SJSA1 (cell line): ENCODE measurements around the gene FCN1. TPM values are rescaled to one million over a fixed set of nuclear protein-coding genes. Genes with fewer than 3 reads are reported as not detected.

Experiments used
- DNase-seq, 2 experiments: peaks; one replicate each; pipeline ENCODE4 v3.0.0-alpha.2; 2015 to 2020; ENCODE audit warnings: low spot score in 2 of 2, low read depth in 1 of 2
- H3K27ac ChIP-seq: fragments of 250-450 bp; sonication (Bioruptor Pico); 2 replicates; pipeline ENCODE4 v1.5.1; 2020; ENCODE audit warnings: mild to moderate bottlenecking, moderate library complexity
- H3K27me3 ChIP-seq: fragments of 250-450 bp; sonication (Bioruptor Pico); replicated peaks from 2 replicates; pipeline ENCODE4 v1.5.1; 2020; ENCODE audit warnings: mild to moderate bottlenecking, moderate library complexity
- H3K36me3 ChIP-seq: fragments of 250-450 bp; sonication (Bioruptor Pico); 2 replicates; pipeline ENCODE4 v1.5.1; 2020; ENCODE audit warnings: mild to moderate bottlenecking
- H3K4me1 ChIP-seq: fragments of 250-450 bp; sonication (Bioruptor Pico); replicated peaks from 2 replicates; pipeline ENCODE4 v1.6.1; 2021; ENCODE audit warnings: mild to moderate bottlenecking
- H3K4me3 ChIP-seq: fragments of 250-450 bp; sonication (Bioruptor Pico); 2 replicates; pipeline ENCODE4 v1.5.1; 2020; ENCODE audit warnings: mild to moderate bottlenecking
- H3K9me3 ChIP-seq: fragments of 250-450 bp; sonication (Bioruptor Pico); replicated peaks from 2 replicates; pipeline ENCODE4 v1.5.1; 2020; ENCODE audit warnings: mild to moderate bottlenecking
- total RNA-seq: library from RNA; depleted of rRNA; stranded (reverse); fragments of >200 nt; shearing (Covaris generic); gene quantifications from 2 replicates; pipeline ENCODE4 v1.2.3, GENCODE V29; 2014

Gene FCN1
- total RNA-seq, 1 experiment from 2014 or later = not detected

DNA sequence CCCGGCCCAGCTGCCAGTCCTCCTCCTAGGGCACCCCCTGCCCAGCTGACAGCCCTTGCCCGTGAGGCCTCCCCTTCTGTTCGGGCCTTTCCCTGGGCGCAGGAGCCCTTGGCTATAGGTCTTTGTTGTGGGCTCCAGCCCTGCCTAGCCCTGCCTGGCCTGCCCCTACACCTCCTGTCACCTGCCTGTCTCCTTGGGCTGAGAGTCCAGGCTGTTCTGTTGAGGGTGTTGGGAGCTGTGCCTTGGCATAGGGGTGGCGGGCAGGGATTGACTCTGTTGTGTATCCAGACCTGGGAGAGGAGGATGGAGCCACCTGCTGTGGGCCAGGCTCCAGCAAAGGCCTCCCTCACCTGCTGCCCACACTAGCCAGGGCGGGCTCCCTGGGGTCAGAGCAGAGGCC lies 25.5 kb downstream of the FCN1 start:
- H3K36me3 ChIP-seq = no peaks in the 10 kb centered on the region
- H3K27ac ChIP-seq = no peak overlapping the region
- peaks cover 22% of the 10 kb centered on the region for H3K4me1 ChIP-seq
- H3K27me3 ChIP-seq = no peaks in the 10 kb centered on the region
- H3K4me3 ChIP-seq = no peak overlapping the region
- H3K9me3 ChIP-seq = no peaks in the 10 kb centered on the region
- peak in 1 of 2 experiments; percentile 32 for DNase-seq

- no peaks in the 10 kb centered on the region for H3K27me3 ChIP-seq
- no peak for DNase-seq
- H3K4me1 ChIP-seq = peaks cover 18% of the 10 kb centered on the region
- H3K36me3 ChIP-seq = no peaks in the 10 kb centered on the region
- no peak overlapping the region for H3K4me3 ChIP-seq
- H3K27ac ChIP-seq = no peak overlapping the region
- H3K9me3 ChIP-seq = no peaks in the 10 kb centered on the region
Observed at GRCh38 chr9:134891713-134892112, 26.0 kb downstream of the FCN1 start.

DNA sequence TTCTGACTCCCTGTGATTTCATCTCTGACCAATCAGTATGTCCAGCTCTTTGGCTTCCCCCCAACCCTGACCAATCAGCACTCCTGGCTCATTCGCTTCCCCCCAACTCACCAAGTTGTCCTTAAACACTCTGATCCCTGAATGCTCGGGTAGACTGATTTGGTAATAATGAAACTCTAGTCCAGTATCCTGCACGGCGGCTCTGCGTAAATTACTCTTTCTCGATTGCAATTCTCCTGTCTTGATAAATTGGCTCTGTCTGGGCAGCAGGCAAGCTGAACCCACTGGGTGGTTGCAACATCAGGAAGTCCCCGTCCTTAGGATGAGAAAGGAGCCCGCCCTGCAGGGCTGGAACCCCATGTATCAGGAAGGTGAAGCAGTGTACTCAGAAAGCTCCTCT lies 26.7 kb downstream of the FCN1 start:
- H3K36me3 ChIP-seq = no peaks in the 10 kb centered on the region
- no peaks in the 10 kb centered on the region for H3K9me3 ChIP-seq
- DNase-seq = peak in 1 of 2 experiments; percentile 20
- no peak overlapping the region for H3K4me3 ChIP-seq
- no peak overlapping the region for H3K27ac ChIP-seq
- H3K4me1 ChIP-seq = peaks cover 12% of the 10 kb centered on the region
- no peaks in the 10 kb centered on the region for H3K27me3 ChIP-seq

- H3K27ac ChIP-seq = no peak overlapping the region
- no peaks in the 10 kb centered on the region for H3K27me3 ChIP-seq
- H3K4me3 ChIP-seq = no peak overlapping the region
- no peaks in the 10 kb centered on the region for H3K36me3 ChIP-seq
- DNase-seq = no peak
- peaks cover 4% of the 10 kb centered on the region for H3K4me1 ChIP-seq
- H3K9me3 ChIP-seq = no peaks in the 10 kb centered on the region
Observed at GRCh38 chr9:134890155-134890495, 27.6 kb downstream of the FCN1 start.

DNA sequence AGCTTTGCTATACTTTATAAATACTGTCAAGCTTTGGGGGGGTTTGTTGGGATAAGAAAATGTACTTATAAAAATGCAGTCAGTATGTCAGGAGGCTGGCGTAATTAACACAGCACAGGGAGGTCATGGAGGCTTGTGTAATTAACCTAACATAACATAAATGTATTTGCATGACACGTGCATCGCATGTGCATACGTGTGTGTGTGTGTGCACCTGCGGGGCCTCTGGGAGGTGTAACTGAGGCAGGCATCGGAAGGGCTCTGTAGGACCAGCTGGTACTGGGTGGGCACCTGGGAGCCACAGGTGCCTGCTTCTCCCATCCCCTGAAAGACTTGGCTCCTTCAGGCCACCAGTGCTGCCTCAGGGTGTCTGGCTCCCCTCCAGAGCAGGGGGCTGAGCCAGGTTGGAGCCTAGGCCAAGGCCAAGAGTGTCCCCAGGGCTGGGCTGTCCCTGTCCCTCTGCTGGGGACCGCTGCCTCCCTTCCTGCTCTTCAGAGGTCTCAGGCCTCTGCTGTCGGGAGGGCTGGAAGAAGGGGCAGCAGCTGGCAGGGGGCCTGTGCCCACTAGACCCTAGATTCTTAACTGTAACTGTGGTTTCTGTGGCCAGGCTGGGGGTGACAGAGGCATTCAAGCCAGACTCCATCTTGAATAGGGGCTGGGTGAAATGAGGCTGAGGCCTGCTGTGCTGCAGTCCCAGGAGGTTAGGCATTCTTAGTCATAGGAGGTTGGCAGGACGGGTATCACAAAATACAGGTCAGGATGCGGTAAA lies 28.1 kb downstream of the FCN1 start:
- no peak overlapping the region for H3K4me3 ChIP-seq
- H3K9me3 ChIP-seq = no peaks in the 10 kb centered on the region
- no peak for DNase-seq
- H3K27me3 ChIP-seq = no peaks in the 10 kb centered on the region
- H3K27ac ChIP-seq = no peak overlapping the region
- no peaks in the 10 kb centered on the region for H3K4me1 ChIP-seq
- H3K36me3 ChIP-seq = no peaks in the 10 kb centered on the region

GRCh38 chr9:134888603-134889190 lies 29.0 kb downstream of the FCN1 start:
- Histone ChIP-seq H3K4me3 (no peak overlapping the region), H3K36me3 (no peaks in the 10 kb centered on the region), H3K9me3 (no peaks in the 10 kb centered on the region), H3K4me1 (no peaks in the 10 kb centered on the region), H3K27ac (no peak overlapping the region), H3K27me3 (no peaks in the 10 kb centered on the region)
- DNase-seq = no peak

- Histone ChIP-seq H3K27ac (no peak overlapping the region), H3K4me3 (no peak overlapping the region), H3K27me3 (no peaks in the 10 kb centered on the region), H3K9me3 (no peaks in the 10 kb centered on the region), H3K4me1 (no peaks in the 10 kb centered on the region), H3K36me3 (no peaks in the 10 kb centered on the region)
- no peak for DNase-seq
Observed at GRCh38 chr9:134887686-134888602, 29.8 kb downstream of the FCN1 start.

- Histone ChIP-seq H3K27me3 (no peaks in the 10 kb centered on the region), H3K4me1 (no peaks in the 10 kb centered on the region), H3K27ac (no peak overlapping the region), H3K4me3 (no peak overlapping the region), H3K36me3 (no peaks in the 10 kb centered on the region), H3K9me3 (no peaks in the 10 kb centered on the region)
- no peak for DNase-seq
Observed at GRCh38 chr9:134887219-134887618, 30.5 kb downstream of the FCN1 start.

GRCh38 chr9:134886413-134886913 lies 31.2 kb downstream of the FCN1 start:
- DNase-seq = no peak
- no peaks in the 10 kb centered on the region for H3K4me1 ChIP-seq
- no peaks in the 10 kb centered on the region for H3K9me3 ChIP-seq
- H3K4me3 ChIP-seq = no peak overlapping the region
- H3K27ac ChIP-seq = no peak overlapping the region
- no peaks in the 10 kb centered on the region for H3K36me3 ChIP-seq
- no peaks in the 10 kb centered on the region for H3K27me3 ChIP-seq

DNA sequence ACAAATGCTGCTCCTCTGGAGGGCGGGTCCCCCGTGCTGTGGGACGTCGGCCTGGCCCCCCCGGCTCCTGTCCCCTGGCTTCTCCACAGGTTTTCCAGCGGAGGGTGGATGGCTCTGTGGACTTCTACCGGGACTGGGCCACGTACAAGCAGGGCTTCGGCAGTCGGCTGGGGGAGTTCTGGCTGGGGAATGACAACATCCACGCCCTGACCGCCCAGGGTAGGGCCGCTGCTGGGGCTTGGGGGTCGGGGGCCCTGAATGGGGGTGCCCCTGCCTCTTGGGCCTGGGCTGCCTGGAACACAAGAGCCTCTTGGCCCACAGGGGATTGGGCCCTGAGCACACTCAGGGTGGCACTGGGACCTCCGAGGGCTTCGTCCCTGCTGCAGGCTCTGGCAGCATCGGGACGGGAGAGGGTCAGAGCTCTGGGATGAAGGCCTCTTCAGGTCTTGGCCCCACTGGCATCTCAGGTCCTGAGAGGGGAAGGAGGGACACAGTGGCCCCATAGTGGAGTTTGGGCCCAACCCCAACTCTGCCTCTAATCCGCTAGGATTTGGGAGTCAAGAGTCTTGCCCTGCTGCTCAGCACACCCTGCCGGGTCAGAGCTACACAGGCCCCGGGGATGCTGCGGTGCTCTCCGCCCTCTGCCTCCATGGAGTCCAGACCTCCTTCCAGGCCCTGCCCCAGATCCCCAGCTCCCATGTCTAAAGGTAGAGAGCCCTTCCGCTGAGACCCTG lies 31.9 kb downstream of the FCN1 start:
- no peak for DNase-seq
- Histone ChIP-seq H3K4me1 (no peaks in the 10 kb centered on the region), H3K27me3 (no peaks in the 10 kb centered on the region), H3K9me3 (no peaks in the 10 kb centered on the region), H3K36me3 (no peaks in the 10 kb centered on the region), H3K27ac (no peak overlapping the region), H3K4me3 (no peak overlapping the region)

- no peaks in the 10 kb centered on the region for H3K9me3 ChIP-seq
- no peaks in the 10 kb centered on the region for H3K4me1 ChIP-seq
- no peak for DNase-seq
- no peak overlapping the region for H3K4me3 ChIP-seq
- no peaks in the 10 kb centered on the region for H3K36me3 ChIP-seq
- no peak overlapping the region for H3K27ac ChIP-seq
- H3K27me3 ChIP-seq = no peaks in the 10 kb centered on the region
Observed at GRCh38 chr9:134885001-134885678, 32.6 kb downstream of the FCN1 start.

DNA sequence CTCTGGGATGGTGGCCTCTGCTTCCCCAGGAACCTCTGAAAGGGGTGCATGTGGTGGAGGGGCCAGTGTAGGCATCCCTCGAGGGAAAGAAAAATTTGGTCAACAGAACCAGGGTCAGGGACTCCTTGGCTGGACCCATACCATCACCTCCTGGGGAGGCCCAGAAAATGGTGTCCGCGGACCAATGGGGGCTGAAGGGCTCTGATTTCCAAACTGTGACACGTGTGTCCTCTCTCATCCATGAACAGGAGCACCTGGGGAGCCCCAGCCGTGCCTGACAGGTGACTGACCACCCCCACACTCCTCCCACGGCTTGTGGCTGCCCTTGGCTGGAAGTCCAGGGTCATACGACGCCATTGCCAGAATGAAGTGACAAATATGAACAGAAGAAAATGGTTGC lies 33.2 kb downstream of the FCN1 start:
- H3K36me3 ChIP-seq = no peaks in the 10 kb centered on the region
- no peaks in the 10 kb centered on the region for H3K27me3 ChIP-seq
- no peak for DNase-seq
- no peak overlapping the region for H3K27ac ChIP-seq
- H3K4me3 ChIP-seq = no peak overlapping the region
- no peaks in the 10 kb centered on the region for H3K4me1 ChIP-seq
- no peaks in the 10 kb centered on the region for H3K9me3 ChIP-seq
